ENCODE data around the gene ASF1B.

ASF1B gene

GRCh38 chr19:14156971-14157717 is 20.8 kb upstream of the ASF1B start:
- intact Hi-C loops (cut with DNase I; ENCODE audit: low total_unique reads): no loop called here
- no peaks in the 10 kb centered on the region for H3K4me1 ChIP-seq
- no peak overlapping the region for H3K4me3 ChIP-seq
- H3K36me3 ChIP-seq: peaks cover 15 to 70% (median 45%) of the 10 kb centered on the region in 3 donors
- H3K27me3 ChIP-seq: no peaks in the 10 kb centered on the region
- DNase-seq: no peak
- H3K27ac ChIP-seq: no peak overlapping the region
- H3K9me3 ChIP-seq: no peaks in the 10 kb centered on the region
- TF ChIP-seq CTCF (IDR thresholded peaks at IDR 0.05): no peak

- no peak for TF ChIP-seq CTCF (IDR thresholded peaks at IDR 0.05)
- H3K36me3 ChIP-seq: peaks cover 15 to 69% (median 46%) of the 10 kb centered on the region in 3 donors
- H3K4me1 ChIP-seq: no peaks in the 10 kb centered on the region
- no peak overlapping the region for H3K27ac ChIP-seq
- DNase-seq: no peak
- H3K27me3 ChIP-seq: no peaks in the 10 kb centered on the region
- intact Hi-C loops (cut with DNase I; ENCODE audit: low total_unique reads): no loop called here
- H3K9me3 ChIP-seq: no peaks in the 10 kb centered on the region
- H3K4me3 ChIP-seq: no peak overlapping the region
These were observed 19.7 kb upstream of the ASF1B start for GRCh38 chr19:14156122-14156521.

GRCh38 chr19:14155371-14155770 is 19.0 kb upstream of the ASF1B start:
- H3K4me3 ChIP-seq: no peak overlapping the region
- no peaks in the 10 kb centered on the region for H3K9me3 ChIP-seq
- no peak for DNase-seq
- intact Hi-C loops (cut with DNase I; ENCODE audit: low total_unique reads): no loop called here
- no peak overlapping the region for H3K27ac ChIP-seq
- H3K27me3 ChIP-seq: no peaks in the 10 kb centered on the region
- H3K36me3 ChIP-seq: peaks cover 15 to 69% (median 46%) of the 10 kb centered on the region in 3 donors
- no peak for TF ChIP-seq CTCF (IDR thresholded peaks at IDR 0.05)
- peaks cover 0 to 4% (median under 1%) of the 10 kb centered on the region in 4 donors for H3K4me1 ChIP-seq

- Histone ChIP-seq H3K36me3 (peaks cover 15 to 52% (median 36%) of the 10 kb centered on the region in 3 donors), H3K27me3 (no peaks in the 10 kb centered on the region), H3K27ac (no peak overlapping the region), H3K9me3 (no peaks in the 10 kb centered on the region), H3K4me3 (no peak overlapping the region), H3K4me1 (peaks cover 0 to 28% (median 26%) of the 10 kb centered on the region in 4 donors)
- DNase-seq: no peak
- TF ChIP-seq CTCF (IDR thresholded peaks at IDR 0.05): no peak
- intact Hi-C loops (cut with DNase I; ENCODE audit: low total_unique reads): no loop called here
These were observed 16.3 kb upstream of the ASF1B start for GRCh38 chr19:14152713-14153112.

GRCh38 chr19:14150770-14151661 is 14.6 kb upstream of the ASF1B start:
- intact Hi-C loops (cut with DNase I; ENCODE audit: low total_unique reads): no loop called here
- H3K4me3 ChIP-seq: no peak overlapping the region
- H3K9me3 ChIP-seq: no peaks in the 10 kb centered on the region
- peaks cover 0 to 28% (median 26%) of the 10 kb centered on the region in 4 donors for H3K4me1 ChIP-seq
- no peaks in the 10 kb centered on the region for H3K27me3 ChIP-seq
- no peak overlapping the region for H3K27ac ChIP-seq
- H3K36me3 ChIP-seq: peaks cover 8 to 35% (median 23%) of the 10 kb centered on the region in 3 donors
- no peak for TF ChIP-seq CTCF (IDR thresholded peaks at IDR 0.05)
- no peak for DNase-seq

Measured in tibial artery (tissue), 4 donors.